ENCODE data around the gene TNFRSF9. TPM values are rescaled to one million over a fixed set of nuclear protein-coding genes. Genes with fewer than 3 reads are reported as not detected.
"Not testable (repeated sequence)": the region's sequence is repeated elsewhere in the genome, so short reads cannot be mapped to it uniquely, and the experiment has no call there.

TNFRSF9 gene
- total RNA-seq (2014; rRNA removed; shearing (Covaris generic)) = 0.07 TPM in 1 of 2 replicates, not detected in the other
- 0.42 TPM in 1 of 2 replicates, not detected in the other for polyA plus RNA-seq (2014; cell fraction: nucleus; rRNA removed)

DNA sequence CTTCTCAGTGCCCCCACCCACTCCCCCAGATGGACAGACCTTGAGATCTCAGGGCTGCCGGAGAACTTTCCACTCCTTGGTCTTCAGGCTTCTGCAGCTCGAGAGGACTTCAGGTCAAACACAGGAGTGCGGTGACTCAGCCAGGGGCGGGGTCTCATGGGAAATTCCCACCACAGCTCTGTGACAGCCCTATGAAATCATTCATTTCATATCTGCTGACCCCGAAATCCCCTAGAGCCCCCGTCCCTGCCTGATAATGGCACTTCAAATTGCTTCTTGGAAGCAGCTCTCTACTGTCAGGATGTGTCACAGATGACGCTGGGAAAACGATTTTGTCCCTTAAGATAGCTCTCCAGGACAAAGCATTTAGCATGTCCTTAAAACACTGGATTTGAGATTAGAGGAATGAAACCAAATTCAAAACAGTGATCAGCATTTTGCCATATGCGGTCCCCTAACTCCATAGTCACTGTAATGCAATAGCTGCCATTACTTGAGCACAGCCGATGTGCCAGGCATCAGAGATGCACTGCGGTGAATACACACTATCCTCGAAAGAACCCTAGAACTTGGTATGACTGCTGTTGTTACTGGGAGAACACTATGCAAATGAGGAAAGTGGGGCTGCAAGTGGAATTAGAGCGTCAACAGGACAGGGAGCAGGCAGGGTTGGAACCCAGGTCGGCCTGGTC lies at the start of gene TNFRSF9:
TSS of gene TNFRSF9 (minus strand) at position 95 of the 692 bp plus-strand sequence. CDS start 845 bp downstream, outside the sequence.
- no peak for DNase-seq (ENCODE audit: extremely low read depth, low read depth)

DNA sequence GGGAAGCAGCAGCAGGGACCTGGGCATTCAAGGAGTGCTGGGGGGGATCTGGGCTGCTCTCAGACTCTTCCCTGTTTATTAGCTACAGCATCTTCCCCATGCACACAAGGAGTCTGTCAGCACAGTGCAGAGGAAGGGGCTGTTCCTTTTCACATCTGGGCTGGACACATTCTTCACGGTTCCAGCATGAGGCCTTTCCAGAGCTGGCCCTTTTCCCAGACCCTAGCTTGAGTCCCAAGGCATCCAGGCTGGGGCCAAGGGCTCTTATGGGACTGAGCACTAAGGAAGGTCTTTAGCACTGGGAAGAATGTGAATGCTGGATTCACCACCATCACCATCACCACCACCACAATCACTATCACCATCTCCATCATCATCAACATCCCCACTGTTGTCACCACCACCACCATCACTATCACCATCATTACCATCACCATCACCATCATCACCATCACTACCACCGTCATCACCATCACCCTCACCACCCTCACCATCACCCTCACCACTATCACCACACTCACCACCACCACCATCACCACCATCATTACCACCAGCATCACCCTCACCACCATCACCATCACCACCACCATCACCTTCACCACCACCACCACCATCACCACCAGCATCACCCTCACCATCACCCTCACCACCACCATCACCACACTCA lies 49.3 kb upstream of the TNFRSF9 start:
- no peak for DNase-seq (ENCODE audit: extremely low read depth, low read depth)

DNA sequence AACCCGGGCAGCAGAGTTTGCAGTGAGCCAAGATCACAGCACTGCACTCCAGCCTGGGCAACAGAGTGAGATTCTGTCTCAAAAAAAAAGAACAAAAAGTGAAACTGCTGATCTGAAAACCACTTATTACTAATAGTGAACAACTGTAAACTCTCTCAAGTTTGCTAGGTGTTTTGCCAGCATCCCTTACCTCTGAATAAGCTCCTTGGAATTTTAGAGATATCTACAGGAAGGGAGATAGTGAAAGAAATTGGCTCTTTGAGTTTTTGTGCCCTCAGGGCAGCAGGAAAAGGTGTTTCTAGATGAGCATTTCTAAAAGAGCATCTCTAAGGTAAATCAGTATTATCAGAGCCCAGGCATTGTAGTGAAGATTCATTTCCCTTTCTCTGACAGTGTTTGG lies 47.9 kb upstream of the TNFRSF9 start:
- DNase-seq (ENCODE audit: extremely low read depth, low read depth) = no peak

DNA sequence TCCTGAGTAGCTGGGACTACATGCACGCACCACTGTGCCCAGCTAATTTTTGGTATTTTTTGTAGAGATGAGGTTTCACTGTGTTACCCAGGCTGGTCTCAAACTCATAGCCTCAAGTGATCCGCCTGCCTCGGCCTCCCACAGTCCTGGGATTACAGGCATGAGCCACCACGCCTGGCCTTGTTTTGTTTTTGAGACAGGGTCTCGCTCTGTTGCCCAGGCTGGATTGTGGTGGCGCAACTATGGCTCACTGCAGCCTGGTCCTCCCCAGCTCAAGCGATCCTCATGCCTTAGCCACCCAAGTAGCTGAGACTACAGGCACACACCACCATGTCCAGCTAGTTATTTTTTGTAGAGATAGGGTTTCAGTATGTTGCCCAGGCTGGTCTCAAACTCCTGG lies 46.9 kb upstream of the TNFRSF9 start:
- no peak for DNase-seq (ENCODE audit: extremely low read depth, low read depth)

DNA sequence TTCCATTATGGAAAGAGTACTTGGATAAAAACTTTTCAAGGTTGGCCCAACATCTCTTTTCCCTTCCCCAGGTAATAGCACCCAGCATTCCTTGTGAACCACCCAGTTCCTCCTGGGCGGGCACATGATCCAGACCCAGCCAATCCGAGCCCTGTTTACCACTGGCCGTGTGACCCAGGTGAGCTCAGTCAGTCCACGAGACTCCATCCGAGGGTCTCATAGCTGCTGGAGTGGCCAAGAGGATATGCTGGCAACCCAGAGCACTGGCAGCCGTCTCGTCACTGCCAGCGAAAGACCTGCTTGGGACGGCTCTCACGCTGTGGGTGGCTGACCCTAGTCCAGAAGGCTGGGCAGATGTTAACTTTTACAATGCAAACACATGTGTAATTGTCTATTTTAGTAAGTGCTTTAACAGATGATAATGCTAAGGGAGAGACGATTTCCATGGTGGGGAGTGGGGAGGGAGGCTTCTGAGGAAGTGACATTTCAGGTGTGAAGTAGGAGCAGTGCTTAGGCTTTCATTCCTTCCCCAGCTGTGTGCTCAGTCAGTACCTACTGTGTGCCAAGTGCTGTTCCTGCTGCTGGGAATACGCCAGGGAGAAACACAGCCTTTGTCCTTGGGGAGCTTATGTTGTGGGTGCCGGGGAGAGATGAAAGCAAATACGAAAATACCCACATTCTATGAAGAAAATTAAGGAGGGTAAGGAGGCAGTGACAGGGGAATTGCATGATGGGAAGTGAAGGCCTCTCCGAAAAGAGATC lies 45.4 kb upstream of the TNFRSF9 start:
- no peak for DNase-seq (ENCODE audit: extremely low read depth, low read depth)

DNA sequence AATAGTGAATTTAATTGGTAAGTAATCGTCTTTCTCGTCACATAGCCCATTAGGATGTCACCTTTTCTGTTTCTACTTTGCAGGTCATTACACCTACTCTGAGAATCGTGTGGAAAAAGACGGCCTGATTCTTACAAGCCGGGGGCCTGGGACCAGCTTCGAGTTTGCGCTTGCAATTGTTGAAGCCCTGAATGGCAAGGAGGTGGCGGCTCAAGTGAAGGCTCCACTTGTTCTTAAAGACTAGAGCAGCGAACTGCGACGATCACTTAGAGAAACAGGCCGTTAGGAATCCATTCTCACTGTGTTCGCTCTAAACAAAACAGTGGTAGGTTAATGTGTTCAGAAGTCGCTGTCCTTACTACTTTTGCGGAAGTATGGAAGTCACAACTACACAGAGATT lies 44.2 kb upstream of the TNFRSF9 start:
- DNase-seq (ENCODE audit: extremely low read depth, low read depth) = no peak

DNA sequence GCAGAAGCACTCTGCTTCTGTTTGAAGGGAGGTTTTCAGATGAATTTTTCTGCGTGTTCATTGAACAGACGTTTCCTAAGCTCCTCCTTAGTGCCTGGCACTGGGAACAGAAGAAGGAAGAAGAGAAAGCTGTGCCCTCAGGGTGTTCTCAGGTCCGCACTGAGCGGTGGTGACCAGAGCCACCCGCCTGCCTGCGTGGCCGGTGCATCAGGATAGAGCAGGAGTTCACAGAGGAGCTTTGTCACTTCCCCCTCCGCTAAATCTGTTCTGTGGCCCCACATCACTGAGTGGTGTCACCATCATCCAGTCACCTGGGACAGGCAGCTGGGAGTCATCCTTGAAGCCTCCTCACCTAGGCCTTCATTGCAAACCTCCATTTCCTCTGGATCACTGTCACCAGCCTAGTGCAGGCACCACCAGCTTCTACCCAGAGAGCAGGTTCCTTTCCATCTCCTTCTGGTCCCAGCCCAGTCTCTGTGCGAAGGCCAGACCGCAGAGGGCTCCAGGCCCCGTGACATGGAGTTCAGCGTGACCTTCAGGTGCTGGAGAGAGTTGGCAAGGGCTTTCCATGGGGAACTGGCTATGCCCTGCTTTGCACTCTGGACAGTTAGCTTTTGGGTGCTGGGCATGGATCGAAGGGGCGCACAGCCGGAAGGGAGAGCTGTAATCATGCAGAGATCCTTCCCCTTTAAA lies 42.6 kb upstream of the TNFRSF9 start:
- no peak for DNase-seq (ENCODE audit: extremely low read depth, low read depth)

DNA sequence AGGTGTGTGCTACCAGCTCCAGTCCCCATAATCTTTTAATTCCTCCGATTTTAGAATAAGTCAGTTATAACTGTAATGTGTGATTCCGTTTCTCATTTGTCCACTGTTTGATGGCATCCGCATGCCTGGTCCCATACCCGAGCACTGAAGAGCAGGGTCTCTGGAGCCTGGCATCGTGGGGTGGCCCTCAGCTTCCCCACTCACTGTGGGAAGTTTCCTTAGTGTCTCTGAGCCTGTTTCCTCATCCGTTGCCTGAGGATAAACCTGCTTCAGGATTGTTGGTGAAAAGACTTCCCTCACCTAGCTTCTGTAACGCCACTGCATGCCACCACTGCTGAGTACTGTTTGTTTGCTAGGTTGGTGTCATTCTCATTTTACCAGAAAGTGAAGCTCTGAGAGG lies 40.3 kb upstream of the TNFRSF9 start:
- DNase-seq (ENCODE audit: extremely low read depth, low read depth) = no peak

DNA sequence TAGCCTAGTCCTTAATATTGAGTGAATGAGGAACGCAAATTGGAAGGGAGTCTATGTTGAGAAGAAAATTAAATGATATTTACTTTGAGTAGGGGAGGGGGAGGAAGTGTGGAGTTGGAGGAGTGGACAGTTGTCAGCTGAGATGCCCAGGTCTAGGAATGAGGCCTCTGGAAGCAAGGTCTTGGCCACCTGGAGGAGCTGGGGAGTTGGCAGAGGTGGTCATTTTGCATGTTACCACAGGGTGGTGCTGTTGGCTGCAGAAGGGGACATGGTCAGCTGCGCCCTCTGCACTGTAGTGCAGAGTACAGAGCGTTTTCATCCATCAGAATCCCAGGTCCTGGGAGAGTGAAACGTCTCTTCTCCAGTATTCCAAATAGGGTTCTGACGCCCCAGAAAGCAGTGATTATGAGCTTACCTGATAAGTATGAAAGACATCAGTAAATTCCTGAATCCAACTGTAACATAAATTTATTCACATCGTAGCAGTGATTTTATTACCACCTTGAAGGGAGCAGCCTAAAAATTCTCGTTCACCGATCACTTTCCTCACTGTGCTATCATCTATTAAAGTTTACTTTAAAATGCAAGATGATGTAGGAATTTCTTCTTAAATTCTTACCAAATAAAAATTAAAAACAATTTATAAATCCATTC lies 34.7 kb upstream of the TNFRSF9 start:
- DNase-seq (ENCODE audit: extremely low read depth, low read depth) = peak; percentile 81

DNA sequence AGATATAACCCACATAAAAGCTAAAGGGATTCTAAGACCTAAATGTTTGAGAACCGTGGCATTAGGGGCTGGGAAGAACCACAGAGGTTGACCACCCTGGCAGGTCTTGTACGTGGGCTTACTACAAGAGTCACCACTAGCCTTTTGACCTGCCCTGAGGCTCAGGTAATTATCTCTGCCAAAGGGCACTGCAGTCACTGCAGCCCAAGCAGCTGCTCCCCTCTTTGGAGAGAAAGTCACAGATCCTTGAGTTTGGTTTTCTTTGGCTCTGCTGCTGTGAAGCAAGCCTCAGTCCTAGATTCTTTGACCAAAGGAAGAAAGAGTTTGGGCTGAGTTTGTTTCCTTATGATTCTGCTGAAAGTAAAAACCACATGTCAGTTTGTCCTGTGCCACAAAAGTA lies 32.4 kb upstream of the TNFRSF9 start:
- no peak for DNase-seq (ENCODE audit: extremely low read depth, low read depth)

DNA sequence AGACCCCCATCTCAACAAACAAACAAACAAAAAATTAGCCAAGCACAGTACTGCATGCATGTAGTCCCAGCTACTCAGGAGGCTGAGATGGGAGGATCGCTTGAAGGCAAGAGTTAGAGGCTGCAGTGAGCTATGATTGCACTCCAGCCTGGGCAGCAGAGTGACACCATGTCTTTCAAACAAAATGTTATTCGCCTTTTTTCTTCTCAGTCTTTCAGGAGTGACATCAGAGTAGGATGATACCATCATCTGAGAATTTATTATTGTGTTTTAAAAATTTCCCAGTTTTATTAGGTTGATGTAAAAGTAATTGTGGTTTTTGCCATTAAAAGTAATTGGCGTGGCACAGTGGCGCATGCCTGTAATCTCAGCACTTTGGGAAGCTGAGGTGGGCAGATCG lies 31.6 kb upstream of the TNFRSF9 start:
- no peak for DNase-seq (ENCODE audit: extremely low read depth, low read depth)

DNA sequence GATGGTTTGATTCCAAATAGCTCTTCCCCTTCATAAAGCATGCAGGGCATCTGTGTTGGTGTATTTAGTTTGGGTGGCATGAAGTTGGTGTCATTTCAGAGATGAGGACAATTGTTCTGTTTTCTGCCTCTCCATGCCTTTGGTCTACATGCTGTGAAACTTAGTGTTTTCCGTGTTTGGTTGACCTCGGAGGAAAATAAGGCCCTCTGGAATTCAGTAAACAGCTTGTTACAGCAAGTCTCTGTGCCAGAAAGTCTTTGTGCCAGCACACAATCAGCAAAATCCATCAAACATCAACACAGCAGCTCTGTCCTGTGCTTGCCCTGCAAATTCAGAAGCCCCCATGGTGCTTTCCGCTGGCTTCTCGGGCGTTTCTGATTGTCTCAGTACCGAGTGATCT lies 30.4 kb upstream of the TNFRSF9 start:
- DNase-seq (ENCODE audit: extremely low read depth, low read depth) = no peak

DNA sequence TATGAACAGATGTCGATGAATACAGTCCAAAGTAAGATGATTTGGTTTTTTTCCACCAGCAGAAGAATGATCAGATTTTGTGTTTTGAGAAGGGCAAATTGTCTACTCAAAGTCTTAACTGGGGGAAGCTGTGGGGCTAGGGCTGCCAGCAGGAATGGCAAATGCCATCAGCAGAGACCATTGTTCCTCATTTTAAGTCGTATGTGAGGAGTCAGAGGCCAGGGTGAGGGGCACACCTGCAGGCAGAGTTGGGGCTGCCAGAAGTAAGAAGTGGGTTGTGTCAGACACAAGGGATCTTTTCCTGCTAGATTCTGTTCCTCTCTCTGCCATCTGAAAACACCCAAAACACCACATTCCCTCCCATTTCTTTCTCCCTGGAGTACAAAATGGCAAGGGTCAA lies 29.6 kb upstream of the TNFRSF9 start:
- no peak for DNase-seq (ENCODE audit: extremely low read depth, low read depth)

DNA sequence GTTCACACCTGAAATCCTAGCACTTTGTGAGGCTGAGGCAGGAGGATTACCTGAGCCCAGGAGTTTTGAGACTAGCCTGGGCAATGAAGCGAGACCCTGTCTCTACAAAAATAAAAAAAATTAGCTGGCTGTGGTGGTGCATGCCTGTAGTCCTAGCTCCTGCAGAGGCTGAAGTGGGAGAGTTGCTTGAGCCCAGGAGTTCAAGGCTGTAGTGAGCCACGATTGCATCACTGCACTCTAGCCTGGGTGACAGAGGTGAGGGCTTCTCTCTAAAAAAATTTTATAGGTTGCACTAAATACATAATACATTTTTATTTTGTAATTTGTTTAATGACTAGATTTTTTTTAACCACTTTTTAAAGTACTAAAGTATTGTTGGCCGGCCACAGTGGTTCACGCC lies 27.0 kb upstream of the TNFRSF9 start:
- no peak for DNase-seq (ENCODE audit: extremely low read depth, low read depth)

DNA sequence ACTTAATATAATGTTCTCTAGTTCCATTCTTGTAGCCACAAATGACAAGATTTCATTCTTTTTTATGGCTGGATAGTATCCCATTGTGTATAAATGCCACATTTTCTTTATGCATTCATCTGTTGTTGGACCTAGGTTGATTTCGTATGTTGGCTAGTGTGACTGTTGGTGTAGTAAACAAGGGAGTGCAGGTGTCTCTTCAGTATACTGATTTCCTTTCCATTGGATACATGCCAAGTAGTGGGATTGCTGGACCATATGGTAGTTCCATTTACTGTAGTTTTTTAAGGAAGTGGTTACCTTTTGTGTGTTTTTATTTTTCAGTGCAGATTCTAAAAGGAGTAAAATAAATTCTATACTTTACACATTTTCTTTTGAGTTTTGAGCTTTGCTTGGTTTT lies 26.6 kb upstream of the TNFRSF9 start:
- DNase-seq (ENCODE audit: extremely low read depth, low read depth) = no peak

DNA sequence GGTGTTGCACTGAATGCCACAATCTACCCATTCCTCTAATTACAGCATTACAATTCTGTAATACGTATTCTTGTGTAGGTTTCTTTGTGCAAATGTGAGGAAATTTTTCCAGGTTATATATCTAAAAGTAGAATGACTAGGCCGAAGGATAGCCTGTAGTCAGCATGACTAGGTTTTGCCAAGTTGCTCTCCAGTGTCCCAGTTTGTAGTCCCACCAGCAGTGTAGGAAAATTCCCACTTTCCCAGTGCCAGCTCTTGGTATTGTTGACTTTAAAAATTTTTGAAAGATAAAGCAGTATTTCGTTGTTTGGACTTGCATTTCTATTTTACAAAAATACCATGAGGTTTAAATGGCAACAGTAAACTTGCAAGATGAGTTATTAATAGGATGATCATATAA lies 23.8 kb upstream of the TNFRSF9 start:
- DNase-seq (ENCODE audit: extremely low read depth, low read depth) = no peak

DNA sequence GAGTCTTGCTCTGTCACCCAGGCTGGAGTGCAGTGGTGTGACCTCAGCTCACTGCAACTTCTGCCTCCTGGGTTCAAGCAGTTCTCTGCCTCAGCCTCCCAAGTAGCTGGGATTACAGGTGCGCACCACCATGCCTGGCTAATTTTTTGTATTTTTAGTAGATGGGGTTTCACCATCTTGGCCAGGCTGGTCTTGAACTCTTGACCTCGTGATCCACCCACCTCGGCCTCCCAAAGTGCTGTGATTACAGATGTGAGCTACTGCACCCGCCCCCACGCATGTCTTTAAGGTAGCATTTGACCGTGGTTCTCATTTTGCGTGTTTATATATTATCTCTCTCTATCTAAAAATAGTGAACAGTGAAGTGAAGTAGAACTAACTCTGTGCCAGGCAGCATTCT lies 23.2 kb upstream of the TNFRSF9 start:
- not testable (repeated sequence) for DNase-seq (ENCODE audit: extremely low read depth, low read depth)

DNA sequence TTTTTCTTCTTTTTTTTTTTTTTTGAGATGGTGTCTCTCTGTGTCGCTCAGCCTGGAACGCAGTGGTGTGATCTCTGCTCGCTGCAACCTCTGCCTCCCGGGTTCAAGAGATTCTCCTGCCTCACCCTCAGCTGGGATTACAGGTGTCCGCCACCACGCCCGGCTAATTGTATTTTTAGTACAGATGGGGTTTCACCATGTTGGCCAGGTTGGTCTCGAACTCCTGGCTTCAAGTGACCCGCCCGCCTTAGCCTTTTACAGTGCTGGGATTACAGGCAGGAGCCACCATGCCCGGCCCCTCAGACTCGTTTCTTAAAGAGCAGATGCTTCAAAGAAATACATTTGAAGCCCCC lies 22.7 kb upstream of the TNFRSF9 start:
- DNase-seq (ENCODE audit: extremely low read depth, low read depth) = not testable (repeated sequence)

DNA sequence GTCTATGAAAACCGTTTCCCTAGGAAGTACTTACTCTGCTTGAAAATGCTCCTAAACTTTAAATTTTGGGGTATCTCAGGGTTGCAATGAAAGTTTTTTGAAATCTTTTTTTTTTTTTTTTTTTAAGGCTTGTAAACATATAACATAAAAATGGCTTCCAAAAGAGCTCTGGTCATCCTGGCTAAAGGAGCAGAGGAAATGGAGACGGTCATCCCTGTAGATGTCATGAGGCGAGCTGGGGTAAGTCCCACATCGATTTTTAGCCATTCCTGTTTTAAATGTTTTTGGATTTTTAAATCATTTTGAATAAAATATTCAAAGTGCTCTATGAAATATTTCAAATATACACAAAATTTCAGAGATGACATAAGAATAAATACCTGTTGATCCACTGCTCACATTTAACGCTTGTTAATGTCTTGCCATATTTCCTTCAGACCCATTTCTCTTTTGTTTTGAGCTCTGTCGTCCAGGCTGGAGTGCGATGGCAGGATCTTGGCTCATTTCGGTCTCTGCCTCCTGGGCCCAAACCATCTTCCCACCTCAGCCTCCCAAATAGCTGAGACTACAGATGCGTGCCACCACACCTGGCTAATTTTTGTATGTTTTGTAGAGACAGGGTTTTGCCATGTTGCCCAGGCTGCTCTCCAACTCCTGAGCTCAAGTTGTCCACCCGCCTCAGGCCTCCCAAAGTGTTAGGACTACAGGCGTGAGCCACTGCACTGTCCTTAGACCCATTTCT lies 22.2 kb upstream of the TNFRSF9 start:
- DNase-seq (ENCODE audit: extremely low read depth, low read depth) = no peak

DNA sequence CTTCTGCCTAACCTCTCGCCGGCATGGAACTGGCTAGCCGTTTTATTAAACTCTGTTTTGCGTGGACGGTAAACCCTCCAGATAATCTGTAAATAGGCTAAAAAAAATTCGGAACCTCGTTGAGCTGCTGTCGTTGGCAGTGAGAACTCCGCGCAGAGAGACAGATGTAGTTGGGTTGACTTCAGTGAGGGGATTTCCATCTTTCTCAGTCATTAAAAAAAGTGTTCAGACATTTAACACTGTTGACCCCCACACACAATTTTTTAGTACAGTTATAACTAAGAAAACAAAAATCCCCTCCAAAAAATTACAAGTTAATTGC lies 21.3 kb upstream of the TNFRSF9 start:
- DNase-seq (ENCODE audit: extremely low read depth, low read depth) = no peak

All from NCI-H460 (cell line).